HFF-Myc (cell line): Measurements from ENCODE around the gene TTLL11.

ENCODE experiments used
- DNase-seq: peaks from one replicate; pipeline ENCODE4 v3.0.0-alpha.2; 2011; ENCODE audit warnings: low read depth; ENCODE audit errors: extremely low read depth
- H3K4me3 ChIP-seq: replicated peaks from 2 replicates; pipeline ENCODE4 v1.5.1; 2011; ENCODE audit warnings: low read depth, mild to moderate bottlenecking, control low read depth, low read length
- CTCF ChIP-seq: IDR thresholded peaks from 2 replicates; pipeline ENCODE4 v1.5.1; 2012; ENCODE audit warnings: mild to moderate bottlenecking, low read depth, low read length, control low read depth; ENCODE audit errors: missing control alignments

Gene TTLL11

DNA sequence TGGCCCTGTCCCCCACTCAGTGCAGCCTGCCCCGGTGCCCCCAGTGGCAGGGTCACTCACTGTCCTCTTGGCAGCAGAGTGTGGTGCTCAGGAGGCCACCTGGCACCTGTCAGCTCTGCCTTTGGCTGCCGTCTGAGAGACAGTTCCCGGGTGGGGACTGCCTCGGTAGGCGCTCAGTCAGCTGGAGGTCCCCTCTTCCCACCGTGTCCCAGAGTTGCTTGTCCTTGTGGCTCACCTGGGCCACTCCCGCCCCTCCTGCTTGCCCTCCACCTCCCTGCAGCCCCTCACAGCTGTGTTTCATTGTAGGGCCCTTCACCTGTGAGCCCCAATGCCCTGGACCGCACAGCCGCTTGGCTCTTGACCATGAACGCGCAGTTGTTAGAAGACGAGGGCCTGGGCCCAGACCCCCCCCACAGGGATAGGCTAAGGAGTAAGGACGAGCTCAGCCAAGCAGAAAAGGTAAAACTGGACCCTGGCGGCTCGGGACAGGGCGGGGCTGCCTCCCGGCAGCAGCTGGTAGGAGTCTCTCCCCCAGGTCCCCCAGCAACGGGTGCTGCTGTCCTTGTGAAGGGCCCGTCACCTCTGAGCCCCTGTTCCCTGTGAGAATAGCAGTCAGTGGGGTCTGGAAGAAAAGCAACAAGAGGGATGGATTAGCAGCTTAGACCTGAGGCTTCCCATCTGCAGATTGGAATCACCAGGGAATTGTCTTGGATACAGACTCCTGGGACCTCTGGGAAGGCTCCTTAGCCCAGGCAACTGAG lies 319.0 kb downstream of the TTLL11 start:
- H3K4me3 ChIP-seq = no peak overlapping the region
- DNase-seq = no peak
- TF ChIP-seq CTCF = no peak

- no peak for TF ChIP-seq CTCF
- DNase-seq = no peak
- no peak overlapping the region for H3K4me3 ChIP-seq
Measured at GRCh38 chr9:121773286-121773953, 319.7 kb downstream of the TTLL11 start.

GRCh38 chr9:121772600-121773285 lies 320.4 kb downstream of the TTLL11 start:
- no peak overlapping the region for H3K4me3 ChIP-seq
- DNase-seq = no peak
- TF ChIP-seq CTCF = no peak
